GM18505 (cell line): ENCODE data around the gene PAMR1.

Source experiments
- ATAC-seq: cut with Tn5 transposase; IDR thresholded peaks from one replicate; pipeline ENCODE4 v1.9.1; 2021; ENCODE audit not compliant: unreplicated experiment
- POLR2A ChIP-seq: IDR thresholded peaks from 4 replicates; pipeline ENCODE4 v1.6.1; 2011; ENCODE audit warnings: borderline replicate concordance; ENCODE audit not compliant: insufficient read depth, insufficient read length; ENCODE audit errors: extremely low read depth

PAMR1 gene

DNA sequence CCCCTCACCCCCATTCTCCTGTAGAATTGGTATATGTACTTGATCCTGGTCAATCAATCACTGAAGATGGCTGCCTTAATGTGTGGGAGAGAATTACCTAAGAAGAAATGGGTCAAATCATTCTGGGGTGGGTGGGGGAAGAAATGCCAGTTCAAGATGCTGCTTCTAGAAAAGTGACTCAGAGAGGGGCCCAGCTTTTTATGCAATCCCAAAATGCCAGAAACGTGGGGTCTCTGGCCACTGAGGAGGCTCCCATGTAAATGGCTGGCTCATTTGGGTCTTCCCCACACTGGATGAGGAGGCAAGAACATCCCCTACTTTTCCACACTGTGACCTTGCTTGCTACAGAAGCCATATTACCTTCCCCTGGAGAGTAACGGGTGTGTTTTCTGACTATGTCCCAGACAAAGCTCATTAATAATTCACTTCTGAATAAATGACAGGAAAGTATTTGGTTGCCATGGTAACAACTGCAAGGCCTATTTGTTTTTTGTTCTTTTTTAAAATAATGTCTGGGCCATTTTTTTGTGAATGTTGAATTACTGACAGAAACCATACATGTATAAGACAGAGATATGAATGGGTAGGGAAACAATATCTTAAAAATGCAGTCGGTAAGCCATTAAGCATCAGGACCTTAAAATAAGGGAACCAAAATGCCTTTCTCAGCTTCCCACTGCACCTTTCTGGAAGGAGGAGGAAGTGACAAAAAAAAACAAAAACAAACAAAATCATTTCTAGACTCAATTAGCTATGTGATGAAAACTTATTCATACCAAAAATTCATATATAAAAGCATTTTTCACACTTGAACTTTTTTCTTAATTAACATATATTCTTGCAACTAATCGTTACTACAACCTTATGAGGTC, 138.1 kb downstream of the PAMR1 start:
- TF ChIP-seq POLR2A = no peak
- no peak for ATAC-seq

GRCh38 chr11:35383953-35384352, 141.5 kb downstream of the PAMR1 start:
- no peak for ATAC-seq
- TF ChIP-seq POLR2A = no peak
